Right cardiac atrium (tissue), 5 donors: ENCODE measurements around the gene MGAT4A. TPM values are rescaled to one million over a fixed set of nuclear protein-coding genes. Genes with fewer than 3 reads are reported as not detected.
"Not testable (repeated sequence)": the region's sequence is repeated elsewhere in the genome, so short reads cannot be mapped to it uniquely, and the experiment has no call there.

Experiments used
- ATAC-seq, 2 donors: fragments of 200-7000 bp; cut with Tn5 transposase; one replicate each; pipeline versions ENCODE4 v1.8.0 to v1.9.1; 2020; ENCODE audit warnings: moderate library complexity in 2 of 2, mild to moderate bottlenecking in 1 of 2
- DNase-seq, 3 donors: peaks; one replicate each; pipeline ENCODE4 v3.0.0-alpha.2; 2020
- H3K27ac ChIP-seq: one replicate; pipeline ENCODE4 v1.5.1; 2013; ENCODE audit warnings: mild to moderate bottlenecking, low read length, control low read depth, moderate library complexity
- H3K27me3 ChIP-seq: one replicate; pipeline ENCODE4 v1.6.1; 2013; ENCODE audit not compliant: control insufficient read depth, insufficient read depth
- H3K4me1 ChIP-seq: one replicate; pipeline ENCODE4 v1.6.1; 2013; ENCODE audit warnings: low read length; ENCODE audit not compliant: control insufficient read depth, insufficient read depth
- H3K4me3 ChIP-seq: one replicate; pipeline ENCODE4 v1.5.1; 2013; ENCODE audit warnings: low read length, control low read depth
- H3K9me3 ChIP-seq: one replicate; pipeline ENCODE4 v1.6.1; 2013; ENCODE audit warnings: low read length; ENCODE audit not compliant: control insufficient read depth
- WGBS: extraction: QIAGEN DNeasy Blood & Tissue Kit; methylation state at CpG from one replicate; pipeline ENCODE4 v1.1.7; 2013; 5-methylcytosine and 5-hydroxymethylcytosine counted together
- intact Hi-C, 4 donors: fragments of 100-400 bp; cut with DNase I; formaldehyde crosslinking; loops; one replicate each; pipeline versions ENCODE4 v1.11.0 to v1.14.0; 2022 to 2023
- polyA plus RNA-seq: library from polyadenylated mRNA; stranded (reverse); fragments of 200-250 nt; gene quantifications from one replicate; pipeline ENCODE4 v1.2.3, GENCODE V29; 2013
- total RNA-seq, 4 donors: library from RNA; stranded (reverse); fragmentation: NEBNext Ultra II Directional; extraction: Animal tissue kit (Norgen Biotek cat#: 25700); gene quantifications; one replicate each; pipeline ENCODE4 v1.2.1, GENCODE V29; 2021
- donor health status: healthy with polysubstance abuse.
- donor health status: DM: no; HTN: yes; CAD: no.
- donor health status: DM: no; HTN: no; CAD: no.
- donor health status: DM: no; HTN: yes; CAD: no; lungs with severe emphysema.
- donor health status: DM: yes; HTN: yes; CAD: no.

Gene MGAT4A
- total and polyA plus RNA-seq, 5 donors, result 5.2 to 37.2 (median 24.9) TPM

- intact Hi-C loops, result no loop called here
- H3K27me3 ChIP-seq, result no peaks in the 10 kb centered on the region
- no peak overlapping the region for H3K4me3 ChIP-seq
- DNase-seq (no peak), ATAC-seq (no peak)
- WGBS, result 72% methylated on average over 5 of the region's 5 CpGs
- no peaks in the 10 kb centered on the region for H3K9me3 ChIP-seq
- H3K27ac ChIP-seq, result no peak overlapping the region
- no peaks in the 10 kb centered on the region for H3K4me1 ChIP-seq
These were observed 47.2 kb downstream of the MGAT4A start for GRCh38 chr2:98683728-98684127.

- 91% methylated on average over 3 of the region's 3 CpGs for WGBS
These were observed 54.2 kb downstream of the MGAT4A start for GRCh38 chr2:98676742-98677141.

GRCh38 chr2:98674233-98674964, 56.5 kb downstream of the MGAT4A start:
- ATAC-seq (no peak), DNase-seq (no peak)
- intact Hi-C loops, result loop anchor here in 1 of 4 donors (10.0 kb wide), 1 partner anchor 50 kb away; no protein-coding TSS in a partner anchor
- no peaks in the 10 kb centered on the region for H3K27me3 ChIP-seq
- 94% methylated on average over 3 of the region's 3 CpGs for WGBS
- H3K4me3 ChIP-seq, result no peak overlapping the region
- no peak overlapping the region for H3K27ac ChIP-seq
- H3K4me1 ChIP-seq, result no peaks in the 10 kb centered on the region
- H3K9me3 ChIP-seq, result no peaks in the 10 kb centered on the region

More at GRCh38 chr2:98676742-98677141, 54.2 kb downstream of the MGAT4A start:
- intact Hi-C loops, result loop anchor here in 1 of 4 donors (10.0 kb wide), 1 partner anchor 48 kb away; no protein-coding TSS in a partner anchor
- Histone ChIP-seq H3K9me3 (no peaks in the 10 kb centered on the region), H3K4me3 (no peak overlapping the region), H3K27me3 (no peaks in the 10 kb centered on the region), H3K4me1 (no peaks in the 10 kb centered on the region), H3K27ac (no peak overlapping the region)
- DNase-seq (no peak), ATAC-seq (no peak)

GRCh38 chr2:98669675-98670074, 61.3 kb downstream of the MGAT4A start:
- Histone ChIP-seq H3K27me3 (no peaks in the 10 kb centered on the region), H3K4me1 (no peaks in the 10 kb centered on the region), H3K27ac (no peak overlapping the region), H3K4me3 (no peak overlapping the region), H3K9me3 (no peaks in the 10 kb centered on the region)
- intact Hi-C loops, result loop anchor here in 2 of 4 donors (10.0 kb wide), 2 partner anchors 45 to 55 kb away; no protein-coding TSS in a partner anchor
- no peak for DNase-seq
- ATAC-seq, result peak; percentile 81 to 89
- 38% methylated on average over 1 of the region's 1 CpG for WGBS

- Histone ChIP-seq H3K4me3 (no peak overlapping the region), H3K27me3 (no peaks in the 10 kb centered on the region), H3K9me3 (no peaks in the 10 kb centered on the region), H3K27ac (no peak overlapping the region), H3K4me1 (no peaks in the 10 kb centered on the region)
- whole genome bisulfite sequencing, result 83% methylated on average over 3 of the region's 3 CpGs
- ATAC-seq (no peak), DNase-seq (no peak)
- intact Hi-C loops, result loop anchor here in 1 of 4 donors (10.0 kb wide), 1 partner anchor 49 kb away; no protein-coding TSS in a partner anchor
These were observed 65.3 kb downstream of the MGAT4A start for GRCh38 chr2:98665677-98666076.

GRCh38 chr2:98664323-98664722, 66.6 kb downstream of the MGAT4A start:
- Histone ChIP-seq H3K27ac (no peak overlapping the region), H3K27me3 (no peaks in the 10 kb centered on the region), H3K4me3 (no peak overlapping the region), H3K4me1 (no peaks in the 10 kb centered on the region), H3K9me3 (no peaks in the 10 kb centered on the region)
- ATAC-seq (no peak), DNase-seq (no peak)
- intact Hi-C loops, result loop anchor here in 1 of 4 donors (10.0 kb wide), 1 partner anchor 50 kb away; no protein-coding TSS in a partner anchor
- WGBS, result 90% methylated on average over 3 of the region's 3 CpGs

- H3K27ac ChIP-seq, result no peak overlapping the region
- WGBS, result 83% methylated on average over 12 of the region's 12 CpGs
- intact Hi-C loops, result loop anchor here in 1 of 4 donors (10.0 kb wide), 1 partner anchor 51 kb away; no protein-coding TSS in a partner anchor
- no peak overlapping the region for H3K4me3 ChIP-seq
- DNase-seq (no peak), ATAC-seq (no peak)
- no peaks in the 10 kb centered on the region for H3K27me3 ChIP-seq
- no peaks in the 10 kb centered on the region for H3K9me3 ChIP-seq
- H3K4me1 ChIP-seq, result no peaks in the 10 kb centered on the region
These were observed 67.3 kb downstream of the MGAT4A start for GRCh38 chr2:98663511-98664090.

GRCh38 chr2:98659491-98659840, 71.5 kb downstream of the MGAT4A start:
- H3K27ac ChIP-seq, ATAC-seq, H3K9me3 ChIP-seq, H3K27me3 ChIP-seq, DNase-seq, H3K4me3 ChIP-seq, H3K4me1 ChIP-seq: not testable (repeated sequence)
- 89% methylated on average over 3 of the region's 3 CpGs for WGBS
- intact Hi-C loops, result loop anchor here in 1 of 4 donors (10.0 kb wide), 1 partner anchor 65 kb away; no protein-coding TSS in a partner anchor

GRCh38 chr2:98658816-98659490, 72.0 kb downstream of the MGAT4A start:
- no peak overlapping the region for H3K27ac ChIP-seq
- H3K4me1 ChIP-seq, result no peaks in the 10 kb centered on the region
- ATAC-seq, result no peak
- peak in 1 of 3 donors; percentile 25 for DNase-seq
- intact Hi-C loops, result loop anchor here in 1 of 4 donors (10.0 kb wide), 1 partner anchor 66 kb away; no protein-coding TSS in a partner anchor
- H3K4me3 ChIP-seq, result no peak overlapping the region
- H3K27me3 ChIP-seq, result no peaks in the 10 kb centered on the region
- 92% methylated on average over 4 of the region's 4 CpGs for WGBS
- no peaks in the 10 kb centered on the region for H3K9me3 ChIP-seq

- H3K27me3 ChIP-seq, result no peaks in the 10 kb centered on the region
- H3K4me1 ChIP-seq, result no peaks in the 10 kb centered on the region
- DNase-seq (no peak), ATAC-seq (no peak)
- H3K9me3 ChIP-seq, result no peaks in the 10 kb centered on the region
- 81% methylated on average over 4 of the region's 4 CpGs for WGBS
- no peak overlapping the region for H3K27ac ChIP-seq
- intact Hi-C loops, result loop anchor here in 1 of 4 donors (10.0 kb wide), 1 partner anchor 68 kb away; no protein-coding TSS in a partner anchor
- no peak overlapping the region for H3K4me3 ChIP-seq
These were observed 74.1 kb downstream of the MGAT4A start for GRCh38 chr2:98656800-98657199.
